Diencephalon (tissue), 1 donor: ENCODE data around the gene CHRDL2. TPM values are rescaled to one million over a fixed set of nuclear protein-coding genes. Genes with fewer than 3 reads are reported as not detected.

Source experiments
- small RNA-seq: library from RNA; depleted of rRNA; stranded (forward); fragments of <200 nt; gene quantifications from one replicate; pipeline ENCODE3, GENCODE V24; 2014
- total RNA-seq: library from RNA; depleted of rRNA; stranded (reverse); fragments of >200 nt; gene quantifications from one replicate; pipeline ENCODE4 v1.2.3, GENCODE V29; 2014

Gene CHRDL2
- not detected for total RNA-seq

DNA sequence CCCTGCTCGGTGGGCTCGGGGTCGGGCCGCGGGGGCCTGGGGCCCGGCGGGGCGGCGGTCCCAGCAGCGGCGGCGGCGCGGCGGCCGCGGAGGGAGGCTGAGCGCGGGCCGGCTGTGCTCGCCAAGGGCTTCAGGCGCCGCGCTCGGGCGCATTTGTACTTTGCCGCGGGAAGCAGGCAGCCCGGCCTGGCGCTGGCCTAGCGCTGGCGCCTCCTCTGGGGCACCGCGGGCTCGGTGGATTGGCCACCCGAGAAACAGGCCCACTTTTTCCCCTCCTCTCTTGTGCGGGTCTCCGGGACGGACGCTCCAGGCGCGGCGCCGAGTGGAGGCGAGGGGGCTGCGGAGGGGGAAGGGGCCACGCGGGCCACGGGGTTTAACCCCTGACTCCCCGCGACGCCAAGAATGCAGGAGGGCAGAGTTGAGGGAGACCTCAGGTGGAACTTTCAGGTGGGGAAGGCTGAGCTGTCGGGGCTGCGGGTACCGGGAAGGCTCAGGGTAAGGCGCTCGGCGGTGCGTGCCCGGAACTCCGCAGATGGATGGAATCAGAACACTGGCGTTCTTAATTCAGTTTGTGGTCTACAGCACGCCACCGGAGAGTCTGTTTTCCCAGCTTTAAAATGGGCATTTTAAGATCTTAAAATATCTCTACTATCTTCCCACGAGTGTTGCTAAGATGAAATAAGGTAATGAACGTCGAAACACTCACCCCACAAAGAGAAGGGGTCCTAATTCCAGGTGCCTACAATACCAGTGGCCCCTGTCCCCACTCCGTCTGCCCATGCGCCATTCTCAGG lies at the start of gene CHRDL2:
Gene CHRDL2, minus strand, starts transcription at position 126 of the 794 bp plus-strand sequence. CDS start 538 bp downstream, outside the sequence.

GRCh38 chr11:74748211-74749126 lies 17.2 kb upstream of the CHRDL2 start, which contains the start of gene RNF169:
Gene RNF169, plus strand, starts transcription at chr11:74748849. Its CDS starts 32 bp downstream, at chr11:74748881.

Small RNA genes within 50 kb of the gene (small RNA-seq; reads per million reads assigned to genes)
- not detected for gene MIR4696
- gene RANP3, result not detected
- gene RN7SKP297, result not detected

Other genes with a start within 250 kb of the CHRDL2 start
- gene LIPT2, start 237.7 kb downstream of the CHRDL2 start, total RNA-seq, result 5.1 TPM
- gene POLD3, start 138.8 kb downstream of the CHRDL2 start, total RNA-seq, result 16.8 TPM
- gene RNF169, start 17.4 kb upstream of the CHRDL2 start, total RNA-seq, result 32.1 TPM
- gene XRRA1, start 217.7 kb upstream of the CHRDL2 start, total RNA-seq, result 12.7 TPM
- 62.5 TPM for gene SPCS2, start 217.8 kb upstream of the CHRDL2 start, total RNA-seq